ENCODE results near the gene EBP. TPM values are rescaled to one million over a fixed set of nuclear protein-coding genes. Genes with fewer than 3 reads are reported as not detected.

Gene EBP
- total and polyA plus RNA-seq, 9 of the 15 experiments (the other 6 are each of a cell fraction or from before 2014, with no cell fraction given), result 228 to 987 (median 274) TPM

DNA sequence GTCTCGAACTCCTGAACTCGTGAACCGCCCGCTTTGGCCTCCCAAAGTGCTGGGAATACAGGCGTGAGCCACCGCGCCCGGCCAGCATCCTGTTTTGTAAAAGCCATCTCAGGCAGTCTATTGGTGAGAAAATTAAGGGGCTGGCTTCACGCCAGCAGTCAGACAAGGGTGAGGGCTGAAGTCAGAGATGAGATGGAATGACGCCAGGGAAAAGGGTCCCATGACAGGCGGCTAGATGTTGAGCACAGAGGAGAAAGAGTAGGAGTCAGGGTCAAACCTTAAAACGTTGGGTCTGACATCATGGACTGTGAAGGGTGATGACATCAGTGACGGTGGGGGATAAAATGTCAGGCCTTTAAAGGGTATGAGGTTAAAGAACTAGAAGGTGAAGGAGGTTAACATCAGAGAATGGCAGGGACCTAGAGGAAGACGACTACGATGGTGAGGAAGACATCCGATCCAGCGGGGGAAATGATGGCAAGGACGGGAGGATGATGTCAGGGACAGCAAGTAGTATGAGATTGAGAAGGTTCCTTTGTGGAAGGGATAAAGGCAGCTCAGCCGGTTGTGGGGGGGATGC lies 52.2 kb downstream of the EBP start (continued):
- TF ChIP-seq, protein P1, sequence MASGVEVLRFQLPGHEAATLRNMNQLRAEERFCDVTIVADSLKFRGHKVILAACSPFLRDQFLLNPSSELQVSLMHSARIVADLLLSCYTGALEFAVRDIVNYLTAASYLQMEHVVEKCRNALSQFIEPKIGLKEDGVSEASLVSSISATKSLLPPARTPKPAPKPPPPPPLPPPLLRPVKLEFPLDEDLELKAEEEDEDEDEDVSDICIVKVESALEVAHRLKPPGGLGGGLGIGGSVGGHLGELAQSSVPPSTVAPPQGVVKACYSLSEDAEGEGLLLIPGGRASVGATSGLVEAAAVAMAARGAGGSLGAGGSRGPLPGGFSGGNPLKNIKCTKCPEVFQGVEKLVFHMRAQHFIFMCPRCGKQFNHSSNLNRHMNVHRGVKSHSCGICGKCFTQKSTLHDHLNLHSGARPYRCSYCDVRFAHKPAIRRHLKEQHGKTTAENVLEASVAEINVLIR (CRISPR knock-in tag; IDR thresholded peaks at IDR 0.05), result peak; percentile 57
- TF ChIP-seq ESRRA (IDR thresholded peaks at IDR 0.05; ENCODE audit: borderline replicate concordance, low read depth) (peak; percentile 80), NR2C1 (IDR thresholded peaks at IDR 0.05) (no peak; the same call in 1 of the 2 replicates), NR2C1 (tag; IDR thresholded peaks at IDR 0.05) (peak; percentile 70; the same call in 1 of the 2 replicates), ZNF75A (CRISPR knock-in tag; IDR thresholded peaks at IDR 0.05) (no peak), SIN3A (IDR thresholded peaks at IDR 0.05; ENCODE audit: borderline replicate concordance in 2 of 2, control insufficient read depth in 1 of 2, low read depth in 2 of 2, low read length in 2 of 2) (no peak), NONO (IDR thresholded peaks at IDR 0.05; ENCODE audit: low read depth in 2 of 2, low read length in 1 of 2) (no peak), LCOR (CRISPR knock-in tag; IDR thresholded peaks at IDR 0.05) (peak; percentile 54; the same call in 1 of the 2 replicates), MIER1 (IDR thresholded peaks at IDR 0.05; ENCODE audit: low read depth) (no peak), EWSR1 (IDR thresholded peaks at IDR 0.05; ENCODE audit: borderline replicate concordance, low read depth, partially characterized antibody) (no peak), POLR3A (IDR thresholded peaks at IDR 0.05; ENCODE audit: borderline replicate concordance, extremely low read depth, insufficient read depth, insufficient read length) (no peak), PHF20 (IDR thresholded peaks at IDR 0.05; ENCODE audit: partially characterized antibody) (peak; percentile 88), ATF1 (CRISPR knock-in tag; IDR thresholded peaks at IDR 0.05) (no peak), ATF1 (tag; IDR thresholded peaks at IDR 0.05) (peak; percentile 98), MYC (IDR thresholded peaks at IDR 0.05; ENCODE audit: low read depth, low read length) (no peak), MYC (CRISPR knock-in tag; IDR thresholded peaks at IDR 0.05; ENCODE audit: borderline replicate concordance, low read depth) (no peak), SETDB1 (IDR thresholded peaks at IDR 0.05; ENCODE audit: low read length) (no peak), ZBTB17 (CRISPR knock-in tag; IDR thresholded peaks at IDR 0.05) (no peak)
- TF ChIP-seq, protein P2, sequence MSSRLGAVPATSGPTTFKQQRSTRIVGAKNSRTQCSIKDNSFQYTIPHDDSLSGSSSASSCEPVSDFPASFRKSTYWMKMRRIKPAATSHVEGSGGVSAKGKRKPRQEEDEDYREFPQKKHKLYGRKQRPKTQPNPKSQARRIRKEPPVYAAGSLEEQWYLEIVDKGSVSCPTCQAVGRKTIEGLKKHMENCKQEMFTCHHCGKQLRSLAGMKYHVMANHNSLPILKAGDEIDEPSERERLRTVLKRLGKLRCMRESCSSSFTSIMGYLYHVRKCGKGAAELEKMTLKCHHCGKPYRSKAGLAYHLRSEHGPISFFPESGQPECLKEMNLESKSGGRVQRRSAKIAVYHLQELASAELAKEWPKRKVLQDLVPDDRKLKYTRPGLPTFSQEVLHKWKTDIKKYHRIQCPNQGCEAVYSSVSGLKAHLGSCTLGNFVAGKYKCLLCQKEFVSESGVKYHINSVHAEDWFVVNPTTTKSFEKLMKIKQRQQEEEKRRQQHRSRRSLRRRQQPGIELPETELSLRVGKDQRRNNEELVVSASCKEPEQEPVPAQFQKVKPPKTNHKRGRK (tag; IDR thresholded peaks at IDR 0.05), result no peak
- TF ChIP-seq, protein P3, sequence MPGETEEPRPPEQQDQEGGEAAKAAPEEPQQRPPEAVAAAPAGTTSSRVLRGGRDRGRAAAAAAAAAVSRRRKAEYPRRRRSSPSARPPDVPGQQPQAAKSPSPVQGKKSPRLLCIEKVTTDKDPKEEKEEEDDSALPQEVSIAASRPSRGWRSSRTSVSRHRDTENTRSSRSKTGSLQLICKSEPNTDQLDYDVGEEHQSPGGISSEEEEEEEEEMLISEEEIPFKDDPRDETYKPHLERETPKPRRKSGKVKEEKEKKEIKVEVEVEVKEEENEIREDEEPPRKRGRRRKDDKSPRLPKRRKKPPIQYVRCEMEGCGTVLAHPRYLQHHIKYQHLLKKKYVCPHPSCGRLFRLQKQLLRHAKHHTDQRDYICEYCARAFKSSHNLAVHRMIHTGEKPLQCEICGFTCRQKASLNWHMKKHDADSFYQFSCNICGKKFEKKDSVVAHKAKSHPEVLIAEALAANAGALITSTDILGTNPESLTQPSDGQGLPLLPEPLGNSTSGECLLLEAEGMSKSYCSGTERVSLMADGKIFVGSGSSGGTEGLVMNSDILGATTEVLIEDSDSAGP (CRISPR knock-in tag; IDR thresholded peaks at IDR 0.05), result no peak
- TF ChIP-seq, protein P4, sequence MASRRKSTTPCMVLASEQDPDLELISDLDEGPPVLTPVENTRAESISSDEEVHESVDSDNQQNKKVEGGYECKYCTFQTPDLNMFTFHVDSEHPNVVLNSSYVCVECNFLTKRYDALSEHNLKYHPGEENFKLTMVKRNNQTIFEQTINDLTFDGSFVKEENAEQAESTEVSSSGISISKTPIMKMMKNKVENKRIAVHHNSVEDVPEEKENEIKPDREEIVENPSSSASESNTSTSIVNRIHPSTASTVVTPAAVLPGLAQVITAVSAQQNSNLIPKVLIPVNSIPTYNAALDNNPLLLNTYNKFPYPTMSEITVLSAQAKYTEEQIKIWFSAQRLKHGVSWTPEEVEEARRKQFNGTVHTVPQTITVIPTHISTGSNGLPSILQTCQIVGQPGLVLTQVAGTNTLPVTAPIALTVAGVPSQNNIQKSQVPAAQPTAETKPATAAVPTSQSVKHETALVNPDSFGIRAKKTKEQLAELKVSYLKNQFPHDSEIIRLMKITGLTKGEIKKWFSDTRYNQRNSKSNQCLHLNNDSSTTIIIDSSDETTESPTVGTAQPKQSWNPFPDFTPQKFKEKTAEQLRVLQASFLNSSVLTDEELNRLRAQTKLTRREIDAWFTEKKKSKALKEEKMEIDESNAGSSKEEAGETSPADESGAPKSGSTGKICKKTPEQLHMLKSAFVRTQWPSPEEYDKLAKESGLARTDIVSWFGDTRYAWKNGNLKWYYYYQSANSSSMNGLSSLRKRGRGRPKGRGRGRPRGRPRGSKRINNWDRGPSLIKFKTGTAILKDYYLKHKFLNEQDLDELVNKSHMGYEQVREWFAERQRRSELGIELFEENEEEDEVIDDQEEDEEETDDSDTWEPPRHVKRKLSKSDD (conservative IDR thresholded peaks at IDR 0.05; ENCODE audit: low read length), result no peak
